GM12872 (cell line): Measurements from ENCODE around the gene RFXANK.

Experiments used
- CTCF ChIP-seq: IDR thresholded peaks from 3 replicates; pipeline ENCODE4 v1.5.1; 2011; ENCODE audit warnings: low read depth, mild to moderate bottlenecking, low read length, moderate library complexity; ENCODE audit not compliant: insufficient read depth

The RFXANK gene

GRCh38 chr19:19171821-19172532 lies 20.1 kb upstream of the RFXANK start:
- TF ChIP-seq CTCF: no peak

- TF ChIP-seq CTCF: no peak
Observed at GRCh38 chr19:19176950-19177349, 15.1 kb upstream of the RFXANK start.

- TF ChIP-seq CTCF: no peak
Observed at GRCh38 chr19:19179548-19180441, 12.3 kb upstream of the RFXANK start.

GRCh38 chr19:19181488-19181998 lies 10.5 kb upstream of the RFXANK start:
- no peak for TF ChIP-seq CTCF

- peak; percentile 81 for TF ChIP-seq CTCF
Observed at GRCh38 chr19:19185853-19186740, 6.0 kb upstream of the RFXANK start.

GRCh38 chr19:19186742-19187141 lies 5.3 kb upstream of the RFXANK start:
- no peak for TF ChIP-seq CTCF

- TF ChIP-seq CTCF: no peak
Observed at GRCh38 chr19:19191768-19192077, 335 bp upstream of the RFXANK start.
